AG04449 (cell line): ENCODE results near the gene COMMD1.
"Not testable (repeated sequence)": the region's sequence is repeated elsewhere in the genome, so short reads cannot be mapped to it uniquely, and the experiment has no call there.

Experiments
- CTCF ChIA-PET: fragments of 350-600 bp; formaldehyde crosslinking; extraction: SDS; loops from one replicate; lab custom pipeline; 2021; ENCODE audit warnings: antibody characterized with exemption; lab: Yijun Ruan, JAX
- POLR2A ChIA-PET: fragments of 400-600, 350-600 bp; formaldehyde crosslinking; extraction: SDS; loops from one replicate; lab custom pipeline; 2020; ENCODE audit warnings: antibody characterized with exemption, inconsistent platforms; lab: Yijun Ruan, JAX
- DNase-seq: peaks from one replicate; pipeline ENCODE4 v3.0.0-alpha.2; 2010; ENCODE audit warnings: low read depth, low spot score
- H3K4me3 ChIP-seq: 2 replicates; pipeline ENCODE4 v1.5.1; 2011; ENCODE audit warnings: low read depth, mild to moderate bottlenecking, control low read depth, low read length
- CTCF ChIP-seq: IDR thresholded peaks from one replicate; pipeline ENCODE4 v1.5.1; 2011; ENCODE audit warnings: mild to moderate bottlenecking, moderate library complexity, low read length, control low read depth, inconsistent platforms; ENCODE audit not compliant: insufficient read depth; ENCODE audit errors: missing control alignments

COMMD1 gene

GRCh38 chr2:62116983-62117382 is 211.5 kb downstream of the COMMD1 start:
- DNase-seq, result no peak
- H3K4me3 ChIP-seq, result no peak overlapping the region
- no peak for TF ChIP-seq CTCF
- ChIA-PET POLR2A (no interaction called here), CTCF (no interaction called here)

GRCh38 chr2:62118160-62118559 is 212.7 kb downstream of the COMMD1 start:
- TF ChIP-seq CTCF, result no peak
- no peak overlapping the region for H3K4me3 ChIP-seq
- POLR2A ChIA-PET, result no interaction called here
- CTCF ChIA-PET, result no interaction called here
- DNase-seq, result no peak

GRCh38 chr2:62119311-62119974 is 214.0 kb downstream of the COMMD1 start:
- ChIA-PET CTCF (no interaction called here), POLR2A (no interaction called here)
- no peak for DNase-seq
- H3K4me3 ChIP-seq, result no peak overlapping the region
- no peak for TF ChIP-seq CTCF

GRCh38 chr2:62126239-62126638 is 220.8 kb downstream of the COMMD1 start:
- POLR2A ChIA-PET, H3K4me3 ChIP-seq, DNase-seq, CTCF ChIA-PET: not testable (repeated sequence)

- CTCF ChIA-PET, result no interaction called here
- no peak for DNase-seq
- POLR2A ChIA-PET, result no interaction called here
- TF ChIP-seq CTCF, result no peak
- H3K4me3 ChIP-seq, result no peak overlapping the region
These were observed 227.9 kb downstream of the COMMD1 start for GRCh38 chr2:62133320-62133823.

GRCh38 chr2:62136956-62137830 is 231.7 kb downstream of the COMMD1 start:
- CTCF ChIA-PET, result interaction anchor here (0.5 to 0.7 kb wide), 3 partner anchors 24 to 271 kb away, joined by 3 read pairs; no protein-coding TSS in a partner anchor
- POLR2A ChIA-PET, result no interaction called here
- TF ChIP-seq CTCF, result no peak
- no peak for DNase-seq
- H3K4me3 ChIP-seq, result no peak overlapping the region
